ENCODE results near the gene SH2D3A.
A peak's percentile ranks its signal among the peaks of the same experiment; 100 is the strongest.
"Not testable (repeated sequence)": the region's sequence is repeated elsewhere in the genome, so short reads cannot be mapped to it uniquely, and the experiment has no call there.

The SH2D3A gene

DNA sequence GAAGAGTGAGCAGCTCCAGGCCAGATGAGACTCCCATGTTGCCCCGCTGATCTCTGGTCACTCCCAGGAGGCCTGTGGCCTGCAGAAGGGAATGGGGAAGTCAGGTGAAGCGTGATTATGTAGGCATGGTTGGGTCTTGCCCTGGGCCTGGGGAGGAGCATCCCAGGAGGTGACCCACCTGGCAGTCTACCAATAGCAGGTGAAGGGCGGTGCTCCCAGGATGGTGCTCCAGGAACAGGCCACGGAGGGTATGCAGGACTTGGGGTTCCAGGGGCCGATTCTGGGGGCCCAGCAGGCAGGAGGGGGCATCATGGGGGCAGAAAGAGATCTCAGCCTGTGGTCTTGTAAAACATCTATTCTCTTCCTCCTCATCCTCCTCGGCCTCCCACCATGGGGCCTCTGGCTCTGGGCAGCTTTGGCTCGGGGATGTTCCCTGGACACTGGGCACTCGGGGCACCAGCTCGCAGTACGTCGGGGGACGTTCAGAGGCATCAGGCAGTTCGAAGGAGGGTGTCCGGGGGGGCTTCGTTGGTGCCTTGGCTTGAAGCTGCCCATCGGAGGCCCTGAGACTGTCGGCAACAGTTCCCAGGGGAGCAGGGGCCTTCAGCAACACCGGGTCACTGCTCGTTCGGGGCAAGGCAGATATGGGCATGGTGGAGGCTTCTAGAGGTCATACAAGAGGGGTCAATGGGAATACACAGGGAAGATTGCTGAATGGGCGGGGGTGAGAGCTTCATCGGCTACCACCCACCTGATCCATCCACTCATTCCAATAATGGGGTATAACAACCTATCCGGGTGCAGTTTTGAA is 12.4 kb downstream of the SH2D3A start:
- DNase-seq, result no peak

DNA sequence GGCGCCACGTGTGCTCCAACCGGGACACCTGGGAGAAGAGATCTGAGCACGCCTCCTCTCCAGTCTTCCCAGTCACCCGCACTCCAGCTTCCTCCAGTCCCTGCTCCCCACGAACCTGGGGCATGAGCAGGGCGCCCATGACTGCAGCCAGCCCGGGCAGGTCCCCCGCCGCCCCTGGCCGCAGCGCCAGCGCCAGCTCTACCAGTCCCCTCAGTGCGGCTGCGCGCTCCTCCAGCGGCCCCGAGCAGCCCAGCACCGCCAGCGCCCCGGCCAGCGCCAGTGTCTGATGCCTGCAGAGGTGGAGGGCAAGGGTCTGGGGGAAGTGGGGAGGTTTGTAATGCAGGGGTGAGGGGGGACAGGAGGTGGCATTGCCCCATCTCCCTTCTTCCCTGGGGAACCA is 13.1 kb downstream of the SH2D3A start:
- DNase-seq, result no peak

DNA sequence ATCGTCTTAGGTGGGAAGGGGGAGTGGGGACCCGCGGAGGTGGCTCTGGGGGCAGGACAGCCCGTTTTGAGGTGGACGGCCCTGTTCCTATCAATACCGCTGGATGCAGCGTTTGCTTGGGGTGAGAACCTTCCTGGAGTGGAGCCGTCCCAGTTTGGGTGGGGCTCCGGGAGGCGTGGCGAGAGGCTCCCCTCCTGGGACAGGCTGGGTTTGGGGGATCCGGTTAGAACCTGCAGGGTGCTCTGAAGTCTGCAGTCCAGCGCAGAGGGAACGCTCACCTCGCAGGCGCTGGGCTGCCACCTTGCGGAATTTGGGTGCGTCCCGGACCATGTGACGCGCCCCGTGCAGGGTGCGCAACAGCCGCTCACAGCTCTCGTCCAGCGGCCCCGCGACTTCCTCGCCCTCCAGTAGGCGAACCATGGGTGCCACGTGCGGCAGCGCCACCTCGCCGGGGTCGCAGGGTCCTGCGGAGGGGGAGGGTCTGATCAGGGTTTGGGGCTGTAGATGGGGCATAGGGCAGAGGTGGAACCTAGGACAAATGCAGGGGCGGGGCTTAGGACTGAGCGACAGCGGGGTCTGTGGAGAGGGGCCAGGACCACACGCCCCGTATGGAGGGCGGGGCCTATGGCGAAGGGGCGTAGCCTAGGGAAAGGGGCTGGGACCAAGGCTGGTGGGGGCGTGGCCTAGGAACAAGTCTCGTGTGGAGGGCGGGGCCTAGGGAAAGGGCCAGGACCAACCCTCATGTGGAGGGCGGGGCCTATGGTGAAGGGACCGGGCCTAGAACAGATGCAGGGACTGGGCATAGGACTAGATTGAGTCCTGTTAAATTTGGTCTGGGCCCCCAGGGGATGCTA is 13.8 kb downstream of the SH2D3A start:
- peak; percentile 80 for DNase-seq

DNA sequence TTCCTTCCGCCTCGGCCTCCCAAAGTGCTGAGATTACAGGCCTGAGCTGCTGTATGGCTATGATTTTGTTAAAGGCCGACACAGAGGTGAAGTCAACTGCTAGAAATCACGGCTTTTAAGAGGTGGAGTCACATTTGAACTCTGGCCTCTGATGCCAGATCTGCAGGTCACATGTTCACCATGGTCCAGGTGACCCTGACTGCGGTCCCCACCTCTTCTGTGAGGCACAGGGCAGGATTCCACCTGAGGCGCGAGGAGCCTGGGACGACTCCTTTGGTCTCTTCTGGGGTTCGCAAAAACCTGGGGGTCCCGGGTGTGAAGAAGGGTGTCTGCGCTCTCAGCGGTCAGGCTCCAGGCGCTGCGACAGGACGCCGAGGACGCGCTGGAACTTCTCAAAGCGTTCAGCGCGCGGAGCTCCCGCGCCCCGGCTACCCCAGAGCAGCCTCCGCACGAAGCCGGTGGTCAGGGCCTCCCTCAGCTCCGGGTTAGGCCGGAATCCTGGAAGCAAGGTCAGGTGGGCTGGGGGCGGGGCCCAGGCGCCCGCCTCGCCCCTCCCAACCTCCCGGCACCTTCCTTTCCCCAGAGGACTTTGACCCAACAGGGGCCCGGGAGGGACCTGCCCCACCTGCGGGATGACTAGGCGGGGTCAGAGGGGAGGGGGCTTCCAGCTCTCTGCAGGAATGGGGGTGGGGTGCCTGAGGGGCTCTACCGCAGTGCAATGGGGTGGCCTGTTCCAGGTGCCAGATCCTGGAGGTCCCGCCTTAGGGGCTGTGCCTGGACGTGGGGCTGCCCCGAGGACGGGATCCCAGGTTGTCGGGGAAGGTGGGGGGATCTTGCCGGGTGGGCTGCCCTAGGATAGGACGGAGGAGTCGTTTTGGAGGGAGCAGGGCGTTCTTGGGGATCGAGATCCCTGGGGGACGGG is 14.7 kb downstream of the SH2D3A start:
- DNase-seq, result no peak

DNA sequence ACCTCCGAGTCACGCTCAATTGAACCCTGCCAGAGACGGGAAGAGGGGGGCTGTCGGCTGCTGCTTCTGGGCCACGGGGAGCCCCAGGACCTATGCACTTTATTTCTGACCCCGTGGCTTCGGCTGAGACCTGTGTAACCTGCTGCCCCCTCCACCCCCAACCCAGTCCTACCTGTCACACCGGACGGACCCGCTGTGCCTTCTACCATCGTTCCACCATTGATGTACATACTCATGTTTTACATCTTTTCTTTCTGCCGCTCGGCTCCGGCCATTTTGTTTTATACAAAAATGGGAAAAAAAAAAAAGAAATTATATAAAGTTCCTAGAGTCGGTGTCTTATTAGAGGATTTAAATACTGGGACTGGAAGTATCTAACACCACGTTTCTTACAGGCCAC is 16.0 kb downstream of the SH2D3A start:
- no peak for DNase-seq

DNA sequence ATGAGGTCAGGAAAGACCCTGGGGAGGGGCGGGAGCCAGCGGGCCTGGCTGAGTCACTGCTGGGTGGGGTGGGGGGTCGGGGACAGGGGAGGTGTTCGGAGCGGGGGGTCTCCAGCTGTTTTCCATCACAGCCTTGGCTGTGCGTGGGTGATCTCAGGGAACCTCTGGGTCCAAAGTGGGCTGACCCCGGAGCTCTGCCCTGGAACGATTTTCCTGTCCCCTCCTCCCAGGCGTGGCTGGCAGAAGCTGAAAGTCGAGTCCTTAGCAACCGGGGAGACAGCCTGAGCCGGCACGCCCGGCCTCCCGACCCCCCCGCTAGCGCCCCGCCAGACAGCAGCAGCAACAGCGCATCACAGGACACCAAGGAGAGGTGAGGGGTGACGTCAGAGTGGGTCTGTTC is 17.2 kb downstream of the SH2D3A start:
- no peak for DNase-seq

DNA sequence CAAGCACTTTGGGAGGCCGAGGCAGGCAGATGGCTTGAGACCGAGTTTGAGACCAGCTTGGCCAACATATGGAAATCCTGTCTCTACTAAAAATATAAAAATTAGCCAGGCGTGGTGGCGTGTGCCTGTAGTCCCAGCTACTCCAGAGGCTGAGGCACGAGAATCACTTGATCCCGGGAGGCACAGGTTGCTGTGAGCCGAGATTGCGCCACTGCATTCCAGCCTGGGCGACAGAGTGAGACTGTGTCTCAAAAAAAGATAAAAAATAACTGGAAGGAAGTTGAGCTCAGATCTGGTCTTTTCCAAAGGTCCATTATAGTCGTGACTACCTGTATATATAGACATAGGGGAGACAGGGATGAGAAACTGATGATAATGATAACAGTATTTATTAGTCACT is 18.7 kb downstream of the SH2D3A start:
- not testable (repeated sequence) for DNase-seq

DNA sequence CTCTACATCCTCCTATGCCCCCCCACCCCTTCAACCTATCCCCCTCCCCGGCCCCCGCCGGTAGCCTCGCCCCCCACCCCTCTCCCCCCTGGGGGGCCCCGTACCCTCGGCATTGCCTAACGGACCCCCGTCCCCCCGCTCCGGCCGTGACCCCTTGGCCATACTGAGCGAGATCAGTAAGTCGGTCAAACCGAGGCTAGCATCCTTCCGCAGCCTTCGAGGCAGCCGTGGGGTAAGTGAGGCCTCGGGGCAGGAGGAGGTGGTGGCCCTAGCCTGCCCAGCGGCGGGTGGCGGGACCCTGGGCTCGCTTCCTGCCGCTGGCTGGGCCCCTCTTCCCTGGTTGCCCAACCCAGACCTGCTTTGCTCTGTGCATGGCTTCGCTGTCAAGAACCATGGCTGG is 21.3 kb downstream of the SH2D3A start:
- DNase-seq, result no peak

DNA sequence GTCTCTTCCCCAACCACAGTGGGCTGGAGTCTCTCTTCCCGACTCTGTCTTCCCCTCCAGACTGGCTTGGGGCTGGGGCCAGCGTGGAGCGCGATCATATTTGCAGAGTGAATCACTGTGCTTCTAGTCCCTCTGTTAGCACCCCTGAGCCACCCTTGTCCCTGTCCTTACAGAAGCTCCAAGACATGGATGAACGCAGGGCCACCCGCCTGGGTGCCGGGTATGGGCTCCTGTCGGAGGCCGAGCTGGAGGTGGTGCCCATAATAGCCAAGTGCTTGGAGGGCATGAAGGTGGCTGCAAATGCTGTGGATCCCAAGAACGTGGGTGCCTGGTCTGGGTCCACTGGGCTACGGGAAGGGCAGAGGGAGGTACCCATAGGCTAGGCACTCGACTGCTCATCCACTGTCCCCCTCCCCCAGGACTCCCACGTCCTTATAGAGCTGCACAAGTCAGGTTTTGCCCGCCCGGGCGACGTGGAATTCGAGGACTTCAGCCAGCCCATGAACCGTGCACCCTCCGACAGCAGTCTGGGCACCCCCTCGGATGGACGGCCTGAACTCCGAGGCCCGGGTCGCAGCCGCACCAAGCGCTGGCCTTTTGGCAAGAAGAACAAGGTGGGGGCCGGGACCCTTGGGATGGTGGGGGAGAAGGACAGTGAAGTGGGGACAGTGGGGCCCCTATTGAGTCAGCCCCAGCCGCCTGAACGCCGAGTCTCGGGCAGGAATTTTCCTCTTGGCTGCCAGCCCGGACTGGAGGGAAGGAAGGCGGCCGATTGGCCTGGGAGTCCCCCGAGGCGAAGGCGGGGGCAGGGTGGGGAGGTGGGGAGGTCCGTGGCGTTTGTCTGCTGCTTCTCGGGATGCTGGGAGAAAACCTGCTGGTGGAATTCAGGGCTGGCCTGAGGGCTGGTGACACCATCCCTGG is 22.6 kb downstream of the SH2D3A start:
- DNase-seq, result no peak

DNA sequence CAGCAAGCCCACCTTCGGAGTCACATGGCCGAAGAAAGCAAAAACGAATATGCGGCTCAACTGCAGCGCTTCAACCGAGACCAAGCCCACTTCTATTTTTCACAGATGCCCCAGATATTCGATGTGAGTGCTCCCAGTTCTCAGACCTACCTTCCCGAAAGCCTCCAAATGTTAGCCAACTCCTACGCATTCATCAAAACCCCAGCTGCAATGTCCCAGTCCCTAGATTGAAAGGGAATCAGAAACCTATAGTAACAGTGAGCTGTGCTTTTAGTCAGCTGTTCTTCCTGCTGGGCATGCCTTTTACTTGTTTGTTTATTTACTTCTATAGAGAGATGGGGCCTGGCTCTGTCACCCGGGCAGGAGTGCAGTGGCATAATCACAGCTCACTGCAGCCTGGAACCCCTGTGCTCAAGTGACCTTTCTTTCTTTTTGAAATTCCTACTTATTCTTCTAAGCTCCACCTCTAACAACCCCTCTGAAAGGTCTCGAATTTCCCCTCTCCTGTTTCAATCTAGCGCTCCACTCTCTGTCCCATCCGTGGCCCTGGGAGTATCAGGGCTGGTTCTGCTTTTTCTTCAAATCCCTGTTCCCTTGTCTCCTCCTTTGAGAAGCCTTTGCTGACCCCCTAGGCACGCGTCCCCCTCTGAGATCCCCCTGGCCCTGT is 23.4 kb downstream of the SH2D3A start:
- no peak for DNase-seq

DNA sequence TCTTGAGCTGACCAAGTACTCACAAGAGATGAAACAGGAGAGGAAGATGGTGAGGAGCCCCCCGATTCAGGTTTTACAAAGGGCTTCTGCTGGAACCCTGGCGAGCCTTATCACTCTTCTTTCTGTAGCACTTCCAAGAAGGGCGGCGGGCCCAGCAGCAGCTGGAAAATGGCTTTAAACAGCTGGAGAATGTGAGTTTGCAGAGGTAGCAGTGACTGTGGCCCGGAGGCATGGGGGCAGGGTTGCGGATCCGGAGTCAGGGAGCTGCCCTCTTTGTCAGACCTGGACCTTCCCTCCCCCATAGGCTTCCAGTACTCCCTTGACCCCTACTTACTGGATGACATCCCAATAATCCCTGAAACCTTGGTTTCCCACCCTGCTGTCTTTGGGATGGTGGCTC is 24.2 kb downstream of the SH2D3A start:
- DNase-seq, result no peak

DNA sequence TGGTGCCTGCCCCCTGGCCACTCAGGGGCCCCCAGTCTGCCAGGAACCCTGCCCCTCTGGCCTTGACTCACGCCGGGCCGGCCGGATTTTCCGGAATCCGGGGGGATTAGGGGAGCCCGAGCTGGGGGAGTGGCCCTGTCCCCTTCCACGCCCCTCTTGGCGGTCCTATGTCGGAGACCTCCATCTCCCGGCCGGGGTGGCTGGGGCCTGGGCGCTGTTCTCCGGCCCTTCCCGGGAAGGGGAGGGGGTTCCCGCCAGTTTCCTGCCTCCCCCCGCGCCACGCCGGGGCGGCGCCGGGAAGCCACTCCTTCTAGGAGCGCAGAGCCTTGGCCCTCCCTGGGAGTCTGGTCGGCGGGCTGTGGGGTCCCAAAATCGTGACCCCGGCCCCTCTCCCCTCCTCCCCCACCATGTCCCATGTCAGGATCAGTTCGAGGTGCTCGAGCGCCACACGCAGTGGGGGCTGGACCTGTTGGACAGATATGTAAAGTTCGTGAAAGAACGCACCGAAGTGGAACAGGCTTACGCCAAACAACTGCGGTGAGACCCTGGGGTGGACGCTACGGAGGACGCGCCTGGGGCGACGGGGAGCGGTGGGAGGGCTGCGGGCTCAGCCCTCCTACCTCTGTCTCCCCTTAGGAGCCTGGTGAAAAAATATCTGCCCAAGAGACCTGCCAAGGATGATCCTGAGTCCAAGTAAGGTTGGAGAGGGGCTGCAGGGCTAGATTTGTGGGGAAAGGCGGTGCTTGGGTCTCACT is 26.5 kb downstream of the SH2D3A start:
- DNase-seq, result peak; percentile 35

DNA sequence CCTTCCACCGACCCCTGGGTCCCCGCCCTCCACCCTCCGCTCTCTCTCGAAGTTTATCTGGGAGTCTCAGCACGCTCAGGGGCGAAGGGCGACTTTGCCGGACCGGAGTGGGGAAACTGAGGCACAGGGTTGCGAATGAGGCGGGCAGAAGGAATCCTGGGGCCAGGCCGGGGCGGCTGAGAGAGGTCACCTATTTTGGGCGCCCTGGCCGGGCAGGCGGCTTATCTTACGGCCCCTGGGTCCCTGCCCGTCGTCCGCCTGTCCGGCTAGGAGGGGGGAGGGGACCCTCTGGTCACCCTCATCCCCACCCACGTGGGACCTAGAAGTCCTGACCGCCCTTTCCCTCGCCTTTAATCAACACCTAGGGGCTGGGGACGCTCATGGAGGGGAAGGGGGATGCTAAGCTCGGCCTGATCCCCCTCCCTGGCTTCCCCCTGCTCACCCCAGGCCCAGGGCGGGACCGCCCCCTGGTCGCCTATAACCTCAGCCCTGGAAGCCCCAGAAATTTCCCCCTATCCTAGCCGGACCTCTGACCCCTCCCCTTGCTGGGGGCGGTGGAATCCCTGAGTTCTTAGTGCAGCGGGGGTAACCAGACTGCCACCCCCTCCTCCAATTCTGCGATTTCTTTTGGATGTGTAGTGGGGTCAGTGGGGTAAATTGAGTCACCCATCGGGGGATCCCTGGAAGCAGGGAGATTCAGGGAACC is 27.2 kb downstream of the SH2D3A start:
- no peak for DNase-seq

DNA sequence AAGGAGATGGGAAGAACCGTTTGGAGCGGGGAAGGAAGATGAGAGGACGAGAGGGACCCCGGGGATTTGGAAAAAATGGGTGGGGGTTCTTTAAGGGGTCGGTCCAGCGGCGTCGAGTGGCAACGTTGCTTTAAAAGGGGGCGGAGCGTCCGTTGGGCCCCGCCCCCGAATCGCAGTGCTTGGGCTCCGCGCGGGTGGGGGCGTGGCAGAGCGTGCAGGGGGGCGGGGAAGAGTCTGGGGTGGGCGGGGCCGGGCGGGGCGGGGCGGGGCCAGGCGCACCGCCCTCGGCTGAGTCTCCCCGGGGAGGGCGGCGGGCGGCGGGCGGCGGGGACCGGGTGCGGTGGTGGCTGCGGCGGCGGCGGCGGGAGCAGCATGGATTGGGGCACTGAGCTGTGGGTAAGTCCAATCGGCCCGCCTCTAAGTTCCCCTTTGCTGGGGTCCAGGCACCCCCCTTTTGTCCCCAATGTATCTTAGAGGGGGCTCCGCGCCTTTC is 27.8 kb downstream of the SH2D3A start, which contains the start of gene TRIP10:
TSS of gene TRIP10 (plus strand) at position 291 of the 493 bp plus-strand sequence. CDS start at position 373, 82 bp downstream.
- DNase-seq, result peak; percentile 87

DNA sequence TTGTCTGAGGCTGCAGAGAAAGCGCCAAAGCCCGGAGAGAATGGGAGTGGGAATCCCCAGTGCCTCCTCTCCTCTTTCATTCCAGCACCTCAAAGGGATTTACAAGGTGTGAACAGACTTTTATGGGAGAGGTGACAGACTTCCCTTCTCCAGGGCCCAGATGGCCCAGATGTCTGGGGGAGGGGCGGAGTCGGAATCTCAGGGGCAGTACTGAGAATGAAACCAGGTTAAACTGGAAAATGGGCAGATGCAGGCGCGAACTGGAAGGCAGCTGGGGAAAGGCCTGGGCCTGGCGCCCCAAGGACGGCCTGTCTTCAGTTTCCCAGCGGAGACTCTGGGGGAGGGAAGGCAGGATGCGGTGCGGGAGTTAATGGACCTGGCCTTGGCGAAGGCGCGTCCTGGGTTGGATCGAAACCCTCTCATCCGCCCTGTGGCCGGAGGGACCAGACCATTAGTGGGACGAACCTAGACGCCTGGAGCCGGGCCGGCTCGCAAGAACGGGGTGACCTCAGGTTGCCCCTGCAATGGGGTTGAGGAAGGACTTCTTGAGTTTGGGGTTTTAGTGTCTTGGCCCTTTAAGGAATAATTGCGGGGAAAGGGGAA is 28.3 kb downstream of the SH2D3A start:
- DNase-seq, result peak; percentile 36

DNA sequence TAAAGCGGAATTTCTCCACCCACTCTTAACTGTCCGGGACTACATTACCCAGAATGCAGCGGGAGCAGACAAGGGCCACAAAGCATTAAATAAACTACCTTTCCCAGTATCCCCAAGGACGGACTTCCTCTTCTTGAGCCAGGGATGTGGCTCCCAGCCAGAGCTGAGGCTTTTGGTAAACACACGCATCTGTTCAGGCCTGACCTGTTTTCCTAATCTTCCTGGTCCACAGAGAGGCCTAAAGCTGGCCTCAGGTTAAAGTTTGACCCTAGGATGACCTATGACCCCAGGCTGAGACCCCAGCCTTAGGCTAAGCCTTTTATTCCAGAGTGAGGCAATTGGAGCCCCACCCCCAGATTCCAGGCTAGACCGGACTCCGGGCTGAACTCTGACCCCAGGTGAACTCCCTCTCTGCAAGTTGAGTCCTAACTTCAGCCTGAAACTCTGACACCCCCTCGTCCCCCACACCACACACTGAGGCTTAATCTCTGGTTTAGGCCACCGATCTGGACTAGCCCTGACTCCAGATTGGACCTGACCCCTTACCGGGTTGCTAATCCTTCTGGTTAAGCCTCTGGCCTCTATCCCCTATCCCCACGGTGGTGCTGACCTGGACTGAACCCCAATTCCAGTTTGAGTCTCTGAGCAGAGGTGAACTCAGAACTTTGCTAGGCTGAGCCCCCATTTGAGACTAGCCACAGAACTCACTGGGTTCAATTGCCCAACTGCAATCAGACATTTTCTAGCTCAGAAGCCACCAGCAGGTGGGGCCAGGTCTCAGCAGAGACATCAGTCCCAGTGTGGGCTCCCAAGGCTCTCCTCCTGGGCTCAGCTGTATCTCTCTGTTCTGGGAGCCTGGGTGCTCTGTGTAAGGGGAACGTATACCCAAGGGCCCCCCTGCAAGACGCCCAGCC is 29.1 kb downstream of the SH2D3A start:
- DNase-seq, result peak; percentile 83

DNA sequence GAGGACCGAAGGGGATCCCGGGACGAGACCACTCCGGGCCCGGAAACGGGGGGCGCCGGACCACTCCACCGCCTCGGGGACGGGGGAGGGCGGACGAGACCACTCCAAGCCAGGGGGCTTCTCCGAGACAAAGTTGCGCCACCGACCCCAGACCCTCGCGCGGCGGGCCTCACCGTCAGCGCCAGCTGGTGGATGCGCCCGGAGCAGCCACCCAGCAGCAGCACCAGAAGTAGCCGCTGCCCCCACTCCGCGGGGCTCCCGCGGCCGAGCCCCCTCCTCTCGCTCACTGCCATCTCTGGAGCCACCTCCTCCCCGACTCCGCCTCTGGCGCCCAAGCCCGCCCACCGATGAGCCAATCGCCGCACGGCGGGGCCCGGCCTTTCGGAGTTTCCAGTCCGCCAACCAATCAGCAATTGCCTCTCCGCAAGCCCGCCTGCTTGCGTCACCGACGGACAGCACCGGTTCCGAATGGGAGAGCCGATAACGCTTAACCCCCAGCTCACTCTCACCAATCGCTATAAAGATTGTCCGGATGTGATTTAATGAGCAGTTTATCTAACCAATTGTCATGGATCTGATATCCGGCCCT is 29.9 kb downstream of the SH2D3A start, which contains the start of gene GPR108:
TSS of gene GPR108 (minus strand) at position 297 of the 589 bp plus-strand sequence. CDS start at position 293, 4 bp downstream.
- DNase-seq, result peak; percentile 99

Data from CD4-positive, alpha-beta T cell treated with Interleukin-17A for 4 hours (primary cell).